MM.1S (cell line): ENCODE results near the gene RSF1.

ENCODE experiments used
- DNase-seq: peaks from one replicate; pipeline ENCODE4 v3.0.0-alpha.2; 2015
- H2AFZ ChIP-seq: fragments of 300-600 bp; sonication (generic); 2 replicates; pipeline ENCODE4 v1.6.0; 2016; ENCODE audit warnings: antibody characterized with exemption, low read length
- H3F3A ChIP-seq: fragments of 300-600 bp; sonication (generic); 2 replicates; pipeline ENCODE4 v1.6.1; 2016; ENCODE audit warnings: mild to moderate bottlenecking, antibody characterized with exemption, low read length, moderate library complexity, mixed read lengths; ENCODE audit not compliant: insufficient read depth
- H3K27ac ChIP-seq: fragments of 300-600 bp; sonication (generic); 2 replicates; pipeline ENCODE4 v1.5.1; 2016; ENCODE audit warnings: mild to moderate bottlenecking, low read length
- H3K27me3 ChIP-seq: fragments of 300-600 bp; sonication (generic); replicated peaks from 2 replicates; pipeline ENCODE4 v1.6.0; 2016; ENCODE audit warnings: low read length; ENCODE audit not compliant: insufficient read depth
- H3K36me3 ChIP-seq: fragments of 300-600 bp; sonication (generic); replicated peaks from 2 replicates; pipeline ENCODE4 v1.6.1; 2016; ENCODE audit warnings: mild to moderate bottlenecking, low read length, mixed read lengths; ENCODE audit not compliant: insufficient read depth
- H3K4me1 ChIP-seq: fragments of 300-600 bp; sonication (generic); 2 replicates; pipeline ENCODE4 v1.6.1; 2016; ENCODE audit warnings: low read length, mixed read lengths
- H3K4me2 ChIP-seq: fragments of 300-600 bp; sonication (generic); 2 replicates; pipeline ENCODE4 v1.6.0; 2016; ENCODE audit warnings: low read depth, low read length
- H3K4me3 ChIP-seq: fragments of 300-600 bp; sonication (generic); 2 replicates; pipeline ENCODE4 v1.5.1; 2016; ENCODE audit warnings: low read length, mixed read lengths
- H3K79me2 ChIP-seq: fragments of 300-600 bp; sonication (generic); 2 replicates; pipeline ENCODE4 v1.6.1; 2016; ENCODE audit warnings: mixed run types, low read length, mixed read lengths
- H3K9ac ChIP-seq: fragments of 300-600 bp; sonication (generic); 2 replicates; pipeline ENCODE4 v1.6.1; 2016; ENCODE audit warnings: low read length, mixed read lengths
- H3K9me2 ChIP-seq: fragments of 300-600 bp; sonication (generic); replicated peaks from 2 replicates; pipeline ENCODE4 v1.6.1; 2016; ENCODE audit warnings: mild to moderate bottlenecking, low read length, mixed read lengths; ENCODE audit not compliant: insufficient read depth
- H3K9me3 ChIP-seq: fragments of 300-600 bp; sonication (generic); replicated peaks from 2 replicates; pipeline ENCODE4 v1.6.1; 2016; ENCODE audit warnings: mild to moderate bottlenecking, low read length, mixed read lengths; ENCODE audit not compliant: insufficient read depth
- H4K20me1 ChIP-seq: fragments of 300-600 bp; sonication (generic); 2 replicates; pipeline ENCODE4 v1.6.1; 2016; ENCODE audit warnings: mild to moderate bottlenecking, low read length, moderate library complexity, mixed read lengths; ENCODE audit not compliant: insufficient read depth
- EZH2 ChIP-seq: fragments of 300-600 bp; sonication (generic); optimal IDR thresholded peaks from 2 replicates; pipeline ENCODE3; 2017; ENCODE audit warnings: low read depth, mild to moderate bottlenecking, antibody characterized with exemption, low read length, mixed read lengths
- EZH2phosphoT487 ChIP-seq: fragments of 300-600 bp; sonication (generic); IDR thresholded peaks from 2 replicates; pipeline ENCODE4 v1.6.1; 2018; ENCODE audit warnings: antibody characterized with exemption, low read length
- TF ChIP-seq, protein P1 (sequence below): fragments of 300-600 bp; sonication (generic); IDR thresholded peaks from 2 replicates; pipeline ENCODE4 v1.5.1; 2016; ENCODE audit warnings: antibody characterized with exemption, low read length, mixed read lengths

The RSF1 gene

GRCh38 chr11:77705195-77705875 is 115.2 kb downstream of the RSF1 start:
- H3K9me3 ChIP-seq = no peaks in the 10 kb centered on the region
- no peaks in the 10 kb centered on the region; the same call in 1 of the 2 replicates for H3K79me2 ChIP-seq
- TF ChIP-seq EZH2phosphoT487 (no peak), EZH2 (no peak)
- TF ChIP-seq, protein P1, sequence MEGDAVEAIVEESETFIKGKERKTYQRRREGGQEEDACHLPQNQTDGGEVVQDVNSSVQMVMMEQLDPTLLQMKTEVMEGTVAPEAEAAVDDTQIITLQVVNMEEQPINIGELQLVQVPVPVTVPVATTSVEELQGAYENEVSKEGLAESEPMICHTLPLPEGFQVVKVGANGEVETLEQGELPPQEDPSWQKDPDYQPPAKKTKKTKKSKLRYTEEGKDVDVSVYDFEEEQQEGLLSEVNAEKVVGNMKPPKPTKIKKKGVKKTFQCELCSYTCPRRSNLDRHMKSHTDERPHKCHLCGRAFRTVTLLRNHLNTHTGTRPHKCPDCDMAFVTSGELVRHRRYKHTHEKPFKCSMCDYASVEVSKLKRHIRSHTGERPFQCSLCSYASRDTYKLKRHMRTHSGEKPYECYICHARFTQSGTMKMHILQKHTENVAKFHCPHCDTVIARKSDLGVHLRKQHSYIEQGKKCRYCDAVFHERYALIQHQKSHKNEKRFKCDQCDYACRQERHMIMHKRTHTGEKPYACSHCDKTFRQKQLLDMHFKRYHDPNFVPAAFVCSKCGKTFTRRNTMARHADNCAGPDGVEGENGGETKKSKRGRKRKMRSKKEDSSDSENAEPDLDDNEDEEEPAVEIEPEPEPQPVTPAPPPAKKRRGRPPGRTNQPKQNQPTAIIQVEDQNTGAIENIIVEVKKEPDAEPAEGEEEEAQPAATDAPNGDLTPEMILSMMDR = no peak
- H3K4me3 ChIP-seq = no peak overlapping the region
- no peaks in the 10 kb centered on the region for H4K20me1 ChIP-seq
- H3K36me3 ChIP-seq = no peaks in the 10 kb centered on the region; the same call in 1 of the 2 replicates
- H3K9me2 ChIP-seq = no peaks in the 10 kb centered on the region
- no peak overlapping the region for H3K9ac ChIP-seq
- no peak overlapping the region for H3K27ac ChIP-seq
- DNase-seq = no peak
- H2AFZ ChIP-seq = no peak overlapping the region
- H3K4me2 ChIP-seq = no peak overlapping the region
- peaks cover 5% of the 10 kb centered on the region; the same call in 1 of the 2 replicates for H3K4me1 ChIP-seq
- H3K27me3 ChIP-seq = no peaks in the 10 kb centered on the region
- no peaks in the 10 kb centered on the region; the same call in 1 of the 2 replicates for H3F3A ChIP-seq

DNA sequence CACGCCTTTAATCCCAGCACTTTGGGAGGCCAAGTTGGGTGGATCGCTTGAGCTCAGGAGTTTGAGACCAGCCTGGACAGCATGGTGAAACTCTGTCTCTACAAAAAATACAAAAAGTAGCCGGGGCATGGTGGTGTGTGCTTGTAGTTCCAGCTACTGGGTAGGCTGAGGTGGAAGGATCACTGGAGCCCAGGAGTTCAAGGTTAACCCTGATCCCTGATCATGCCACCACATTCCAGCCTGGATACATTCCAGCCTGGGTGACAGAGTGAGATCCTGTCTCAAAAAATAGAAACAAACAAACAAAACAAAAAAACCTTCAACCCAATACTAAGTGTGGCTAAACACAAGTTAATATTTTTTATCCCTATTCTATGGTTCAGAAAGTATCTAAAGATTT is 116.5 kb downstream of the RSF1 start:
- Histone ChIP-seq H3K9me2 (no peaks in the 10 kb centered on the region), H3K27ac (no peak overlapping the region), H3K27me3 (no peaks in the 10 kb centered on the region), H3K4me2 (no peak overlapping the region), H3K9ac (no peak overlapping the region), H2AFZ (no peak overlapping the region), H3K79me2 (no peaks in the 10 kb centered on the region; the same call in 1 of the 2 replicates), H3F3A (no peaks in the 10 kb centered on the region; the same call in 1 of the 2 replicates), H4K20me1 (no peaks in the 10 kb centered on the region), H3K4me3 (no peak overlapping the region), H3K36me3 (no peaks in the 10 kb centered on the region; the same call in 1 of the 2 replicates), H3K9me3 (no peaks in the 10 kb centered on the region), H3K4me1 (peaks cover 5% of the 10 kb centered on the region; the same call in 1 of the 2 replicates)
- TF ChIP-seq, protein P1 = no peak
- TF ChIP-seq EZH2phosphoT487 = no peak
- no peak for TF ChIP-seq EZH2
- no peak for DNase-seq

- Histone ChIP-seq H3K79me2 (no peaks in the 10 kb centered on the region), H3K4me1 (no peaks in the 10 kb centered on the region), H3K27me3 (no peaks in the 10 kb centered on the region), H3K4me2 (no peak overlapping the region), H3K36me3 (peaks cover 4% of the 10 kb centered on the region), H3K4me3 (no peak overlapping the region), H3K9me3 (no peaks in the 10 kb centered on the region; the same call in 1 of the 2 replicates), H3F3A (no peaks in the 10 kb centered on the region), H3K27ac (no peak overlapping the region), H2AFZ (no peak overlapping the region), H4K20me1 (no peaks in the 10 kb centered on the region), H3K9ac (no peak overlapping the region), H3K9me2 (no peaks in the 10 kb centered on the region)
- no peak for DNase-seq
- TF ChIP-seq EZH2phosphoT487 (no peak), EZH2 (no peak)
- TF ChIP-seq, protein P1 = no peak
Observed at GRCh38 chr11:77699425-77699824, 121.1 kb downstream of the RSF1 start.
